ENCODE data around the gene IQCB1.
"Not testable (repeated sequence)": the region's sequence is repeated elsewhere in the genome, so short reads cannot be mapped to it uniquely, and the experiment has no call there.

Gene IQCB1, protein sequence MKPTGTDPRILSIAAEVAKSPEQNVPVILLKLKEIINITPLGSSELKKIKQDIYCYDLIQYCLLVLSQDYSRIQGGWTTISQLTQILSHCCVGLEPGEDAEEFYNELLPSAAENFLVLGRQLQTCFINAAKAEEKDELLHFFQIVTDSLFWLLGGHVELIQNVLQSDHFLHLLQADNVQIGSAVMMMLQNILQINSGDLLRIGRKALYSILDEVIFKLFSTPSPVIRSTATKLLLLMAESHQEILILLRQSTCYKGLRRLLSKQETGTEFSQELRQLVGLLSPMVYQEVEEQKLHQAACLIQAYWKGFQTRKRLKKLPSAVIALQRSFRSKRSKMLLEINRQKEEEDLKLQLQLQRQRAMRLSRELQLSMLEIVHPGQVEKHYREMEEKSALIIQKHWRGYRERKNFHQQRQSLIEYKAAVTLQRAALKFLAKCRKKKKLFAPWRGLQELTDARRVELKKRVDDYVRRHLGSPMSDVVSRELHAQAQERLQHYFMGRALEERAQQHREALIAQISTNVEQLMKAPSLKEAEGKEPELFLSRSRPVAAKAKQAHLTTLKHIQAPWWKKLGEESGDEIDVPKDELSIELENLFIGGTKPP

GRCh38 chr3:121834671-121835464, at the start of gene IQCB1, which contains the start of gene EAF2:
TSS of gene IQCB1 (minus strand) at chr3:121835060. CDS start at chr3:121828960, 6,100 bp downstream.
TSS of gene EAF2 (plus strand) at chr3:121835209. CDS start at chr3:121835286, 77 bp downstream.
- peak; percentile 78 for FAIRE-seq

DNA sequence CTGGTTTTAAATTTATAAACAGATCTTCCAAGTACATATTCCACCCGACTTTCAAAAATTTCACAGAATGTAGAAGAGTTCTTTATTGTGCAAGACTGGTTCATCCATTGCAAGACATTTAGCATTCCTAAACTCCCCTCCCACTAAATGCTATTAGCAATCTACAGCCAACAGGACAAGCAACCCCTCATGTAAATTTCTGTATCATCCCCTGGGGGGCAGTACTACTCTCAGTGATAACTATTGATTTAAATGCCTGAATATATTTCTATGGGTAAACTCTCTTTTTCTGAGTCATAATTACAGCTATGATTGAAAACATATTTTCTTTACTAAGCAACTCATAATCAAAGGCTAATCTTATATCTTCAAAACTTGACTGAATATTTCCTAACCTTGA, 48.6 kb upstream of the IQCB1 start:
- no peak for FAIRE-seq

GRCh38 chr3:121878411-121878810, 43.6 kb upstream of the IQCB1 start:
- FAIRE-seq, result no peak

DNA sequence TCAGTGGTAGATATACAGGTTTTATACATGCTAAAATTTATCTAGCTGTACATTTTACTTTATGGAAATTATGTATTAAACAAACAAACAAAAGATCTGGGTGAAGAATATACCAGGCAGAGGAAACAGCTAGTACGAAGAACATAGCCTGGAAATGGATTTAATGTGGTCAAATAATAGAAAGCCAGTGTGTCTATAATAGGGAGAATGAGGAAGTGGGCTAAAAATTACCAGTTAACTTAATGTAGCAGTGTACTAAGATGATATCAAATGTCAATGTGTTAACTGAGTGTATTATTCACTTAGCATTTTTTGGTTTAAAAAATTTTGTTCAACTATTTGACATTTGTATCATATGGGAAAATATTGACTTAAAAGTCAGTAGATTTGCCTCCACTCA, 36.6 kb upstream of the IQCB1 start:
- FAIRE-seq, result no peak

- no peak for FAIRE-seq
These were observed 35.9 kb upstream of the IQCB1 start for GRCh38 chr3:121870717-121871116.

GRCh38 chr3:121869736-121870135, 34.9 kb upstream of the IQCB1 start:
- FAIRE-seq, result no peak

DNA sequence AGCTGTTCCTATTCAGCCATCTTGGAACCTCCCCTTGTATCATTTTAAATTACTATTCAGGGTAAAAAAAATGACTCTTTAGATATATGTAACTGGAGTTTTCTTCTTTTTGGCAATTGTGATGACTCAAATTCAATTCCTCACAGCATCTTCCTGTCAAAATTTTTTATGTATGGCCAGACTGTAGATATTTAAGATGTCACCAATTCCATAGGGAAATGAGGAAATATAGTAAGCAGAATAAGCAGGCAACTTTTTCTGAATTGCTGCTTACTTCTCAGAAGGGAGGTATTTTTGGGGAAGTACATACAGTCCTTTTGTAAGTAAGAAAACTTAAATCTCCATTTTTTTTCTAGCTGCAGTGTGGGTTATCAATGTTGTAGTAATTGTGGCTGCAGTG, 28.9 kb upstream of the IQCB1 start:
- FAIRE-seq, result no peak

GRCh38 chr3:121863247-121863646, 28.4 kb upstream of the IQCB1 start:
- FAIRE-seq, result not testable (repeated sequence)

GRCh38 chr3:121857778-121858177, 22.9 kb upstream of the IQCB1 start:
- not testable (repeated sequence) for FAIRE-seq

DNA sequence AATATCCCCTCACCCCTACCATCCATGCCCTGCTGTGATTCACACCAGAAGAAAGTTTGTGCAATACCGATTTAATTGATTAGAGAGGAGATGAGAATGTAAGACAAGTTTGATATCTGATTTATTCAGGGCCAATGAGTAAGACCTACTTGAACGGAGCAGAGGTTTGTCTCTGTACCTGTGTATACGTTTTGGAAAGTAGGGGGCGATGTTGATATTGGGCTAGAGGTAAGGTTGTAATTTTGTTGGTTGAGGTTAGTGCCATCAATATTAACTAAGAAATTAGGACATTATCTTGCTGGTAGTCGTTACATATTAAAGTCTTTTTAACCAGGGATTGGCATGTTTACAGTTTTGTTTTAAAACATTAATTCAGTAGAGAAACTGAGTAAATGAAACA, 20.7 kb upstream of the IQCB1 start:
- FAIRE-seq, result no peak

DNA sequence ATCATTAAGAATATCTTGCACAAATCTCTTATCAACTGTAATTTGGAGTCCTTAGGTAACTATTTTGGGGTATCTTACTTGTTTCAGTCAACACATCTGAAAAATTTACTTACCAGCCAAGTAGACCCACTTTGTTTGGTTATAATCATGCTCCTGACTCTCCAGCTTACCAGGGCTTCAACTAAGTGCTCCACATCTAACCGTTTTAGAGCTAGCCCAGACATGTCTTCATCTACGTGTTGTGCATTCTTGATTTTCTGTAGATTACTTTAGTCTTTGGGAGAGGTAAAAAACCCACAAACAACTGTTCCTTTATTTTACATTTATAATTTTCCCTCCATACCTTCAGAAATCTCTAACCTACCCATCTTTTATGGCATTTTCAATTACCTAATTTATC, 17.4 kb upstream of the IQCB1 start:
- FAIRE-seq, result no peak

DNA sequence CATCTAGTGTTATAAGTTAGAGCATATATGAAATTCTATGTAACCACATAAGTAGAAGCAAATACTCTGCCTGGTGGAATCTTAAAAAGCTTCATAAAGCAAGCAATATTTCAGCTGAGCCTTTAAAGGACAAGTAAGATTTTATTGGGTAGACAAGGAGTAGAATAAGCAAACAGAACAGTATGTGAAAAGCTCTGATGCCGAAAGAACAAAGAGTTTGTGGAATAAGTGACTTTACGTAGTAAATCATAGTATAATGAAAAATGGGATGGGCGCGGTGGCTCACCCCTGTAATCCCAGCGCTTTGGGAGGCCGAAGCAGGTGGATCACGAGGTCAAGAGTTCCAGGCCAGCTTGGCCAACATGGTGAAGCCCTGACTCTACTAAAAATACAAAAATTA, 10.0 kb upstream of the IQCB1 start:
- no peak for FAIRE-seq

- FAIRE-seq, result no peak
These were observed 5.1 kb upstream of the IQCB1 start for GRCh38 chr3:121839962-121840361.

DNA sequence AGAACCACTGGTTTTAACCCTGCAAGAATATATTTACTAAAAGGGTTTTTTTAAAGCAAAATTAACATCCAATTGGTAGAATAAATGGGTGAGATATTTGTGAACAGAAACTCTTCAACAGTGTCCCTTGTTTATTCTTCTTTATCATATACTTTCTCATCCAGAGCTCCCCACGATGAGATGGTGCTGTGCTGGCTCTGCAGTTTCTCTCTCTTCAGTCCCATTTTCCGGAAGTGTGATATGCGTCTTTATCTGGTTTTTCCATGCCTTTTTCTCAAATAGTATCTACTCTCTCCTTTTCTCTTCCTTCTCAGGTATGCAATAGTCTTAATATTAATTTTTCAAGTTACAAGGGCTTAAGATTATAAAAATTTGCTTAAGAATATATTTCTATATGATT, 1.6 kb upstream of the IQCB1 start:
- FAIRE-seq, result no peak

- no peak for FAIRE-seq
These were observed 1.2 kb upstream of the IQCB1 start for GRCh38 chr3:121836064-121836463.

DNA sequence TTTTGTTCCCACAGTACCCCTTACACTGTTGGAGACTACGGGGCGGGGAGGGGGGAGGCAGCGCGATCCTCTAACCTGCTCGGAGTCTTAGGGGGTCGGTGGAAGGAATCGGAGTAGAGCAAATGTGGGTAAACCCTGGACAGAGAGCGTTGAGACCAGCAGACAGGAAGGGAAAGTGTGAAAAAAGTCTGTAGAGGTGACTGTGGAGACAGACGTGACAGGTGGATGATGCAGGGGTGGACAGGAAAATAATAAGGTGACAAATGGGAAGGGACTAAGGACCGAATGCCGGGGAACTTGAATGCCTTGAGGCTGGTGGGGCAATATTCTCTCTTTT, 573 bp upstream of the IQCB1 start:
- FAIRE-seq, result no peak

DNA sequence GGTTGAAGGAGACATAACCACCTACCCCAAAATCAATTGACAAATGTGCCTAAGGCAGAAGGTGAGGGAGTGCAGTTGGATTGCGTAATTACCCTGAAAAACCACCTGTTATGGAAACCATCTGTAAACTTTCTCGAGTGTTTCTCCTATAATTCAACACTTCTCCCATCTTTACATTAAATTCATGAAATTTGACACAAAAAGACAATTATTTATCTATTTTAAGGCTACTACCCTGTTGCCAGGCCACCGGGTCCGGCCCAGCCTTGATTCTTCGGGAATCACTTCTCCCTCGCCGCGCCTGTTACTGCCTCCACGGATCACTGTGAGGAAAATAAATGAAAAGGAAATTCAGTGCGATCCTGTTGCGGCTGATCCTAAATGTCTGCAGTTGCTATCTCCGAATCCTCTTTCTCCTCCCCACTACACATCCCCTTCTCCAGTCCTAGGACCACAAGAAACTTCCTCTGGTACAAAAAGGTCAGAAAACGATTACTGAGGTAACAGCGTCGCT, 646 bp downstream of the IQCB1 start:
- FAIRE-seq, result no peak

DNA sequence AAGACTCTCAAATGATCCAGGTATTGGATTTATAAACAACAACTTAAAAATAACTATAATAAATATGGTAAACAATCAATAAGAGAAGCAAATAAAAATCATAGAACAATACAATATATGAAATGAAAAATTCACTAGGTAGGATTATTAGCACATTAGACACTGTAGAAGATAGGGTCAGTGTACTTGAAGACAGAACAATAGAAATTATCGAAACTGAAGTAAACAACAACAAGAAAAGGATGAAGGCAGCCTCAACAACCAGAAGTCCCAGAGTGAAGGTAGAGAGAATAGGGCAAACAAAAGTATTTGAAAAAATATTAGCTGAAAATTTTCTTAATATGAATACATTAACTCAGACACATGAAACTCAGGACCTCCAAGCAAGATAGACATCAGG, 11.9 kb downstream of the IQCB1 start:
- no peak for FAIRE-seq

- no peak for FAIRE-seq
These were observed 13.2 kb downstream of the IQCB1 start for GRCh38 chr3:121821421-121822199.

- no peak for FAIRE-seq
These were observed 15.6 kb downstream of the IQCB1 start for GRCh38 chr3:121819236-121819635.

- FAIRE-seq, result no peak
These were observed 16.3 kb downstream of the IQCB1 start for GRCh38 chr3:121818578-121818977.

DNA sequence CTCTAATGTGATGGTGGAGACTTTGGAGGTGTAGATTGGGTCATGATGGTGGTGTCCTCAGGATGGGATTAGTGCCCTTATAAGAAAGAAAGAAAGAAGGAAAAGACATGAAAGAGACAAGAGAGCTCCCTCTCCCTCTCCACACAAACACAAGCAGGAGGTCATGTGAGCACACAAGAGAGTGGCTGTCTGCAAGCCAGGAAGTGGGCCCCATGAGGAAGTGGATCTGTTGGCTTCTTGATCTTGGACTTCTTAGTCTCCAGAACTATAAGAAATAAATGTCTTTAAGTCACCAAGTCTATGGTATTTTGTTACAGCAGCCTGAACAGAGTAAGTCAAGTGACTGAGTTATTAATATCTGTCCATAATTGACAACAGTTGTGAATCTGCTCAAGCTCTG, 17.1 kb downstream of the IQCB1 start:
- no peak for FAIRE-seq

GRCh38 chr3:121809249-121809648, 25.6 kb downstream of the IQCB1 start:
- FAIRE-seq, result no peak

All from TTC549 (cell line).